Central memory CD4-positive, alpha-beta T cell (primary cell): ENCODE data around the gene ZNF536.
"Not testable (repeated sequence)": the region's sequence is repeated elsewhere in the genome, so short reads cannot be mapped to it uniquely, and the experiment has no call there.

ENCODE experiments used
- DNase-seq: peaks from one replicate; pipeline ENCODE4 v3.0.0; 2022

ZNF536 gene

GRCh38 chr19:30490760-30491159, 118.6 kb downstream of the ZNF536 start:
- DNase-seq = no peak

- no peak for DNase-seq
Measured at GRCh38 chr19:30492586-30493270, 120.5 kb downstream of the ZNF536 start.

GRCh38 chr19:30497034-30497433, 124.8 kb downstream of the ZNF536 start:
- no peak for DNase-seq

GRCh38 chr19:30498085-30498484, 125.9 kb downstream of the ZNF536 start:
- DNase-seq = not testable (repeated sequence)

GRCh38 chr19:30498707-30499106, 126.5 kb downstream of the ZNF536 start:
- no peak for DNase-seq

- no peak for DNase-seq
Measured at GRCh38 chr19:30504272-30504671, 132.1 kb downstream of the ZNF536 start.

GRCh38 chr19:30512176-30513081, 140.2 kb downstream of the ZNF536 start:
- DNase-seq = no peak

GRCh38 chr19:30513082-30513411, 140.9 kb downstream of the ZNF536 start:
- DNase-seq = no peak

GRCh38 chr19:30516111-30516510, 143.9 kb downstream of the ZNF536 start:
- no peak for DNase-seq

GRCh38 chr19:30516531-30516930, 144.3 kb downstream of the ZNF536 start:
- no peak for DNase-seq

GRCh38 chr19:30518965-30519606, 146.9 kb downstream of the ZNF536 start:
- DNase-seq = no peak

- DNase-seq = no peak
Measured at GRCh38 chr19:30519607-30520205, 147.5 kb downstream of the ZNF536 start.

- no peak for DNase-seq
Measured at GRCh38 chr19:30520735-30521479, 148.7 kb downstream of the ZNF536 start.

GRCh38 chr19:30521937-30522336, 149.8 kb downstream of the ZNF536 start:
- no peak for DNase-seq

GRCh38 chr19:30522341-30522740, 150.2 kb downstream of the ZNF536 start:
- no peak for DNase-seq

- DNase-seq = no peak
Measured at GRCh38 chr19:30523791-30524190, 151.6 kb downstream of the ZNF536 start.

- no peak for DNase-seq
Measured at GRCh38 chr19:30525383-30525782, 153.2 kb downstream of the ZNF536 start.

- no peak for DNase-seq
Measured at GRCh38 chr19:30528919-30529318, 156.7 kb downstream of the ZNF536 start.

- no peak for DNase-seq
Measured at GRCh38 chr19:30529876-30530275, 157.7 kb downstream of the ZNF536 start.

GRCh38 chr19:30530751-30531150, 158.6 kb downstream of the ZNF536 start:
- DNase-seq = no peak

- DNase-seq = no peak
Measured at GRCh38 chr19:30535011-30535410, 162.8 kb downstream of the ZNF536 start.

- no peak for DNase-seq
Measured at GRCh38 chr19:30536975-30537374, 164.8 kb downstream of the ZNF536 start.

GRCh38 chr19:30539315-30539714, 167.1 kb downstream of the ZNF536 start:
- no peak for DNase-seq
